GM12872 (cell line): Measurements from ENCODE around the gene MBP.

Experiments
- CTCF ChIP-seq: IDR thresholded peaks from 3 replicates; pipeline ENCODE4 v1.5.1; 2011; ENCODE audit warnings: low read depth, mild to moderate bottlenecking, low read length, moderate library complexity; ENCODE audit not compliant: insufficient read depth

Gene MBP

GRCh38 chr18:77001041-77001440 lies 131.5 kb downstream of the MBP start:
- TF ChIP-seq CTCF: no peak

- peak; percentile 96 for TF ChIP-seq CTCF
These were observed 132.1 kb downstream of the MBP start for GRCh38 chr18:77000527-77000926.

- TF ChIP-seq CTCF: no peak
These were observed 133.5 kb downstream of the MBP start for GRCh38 chr18:76999077-76999476.

- TF ChIP-seq CTCF: no peak
These were observed 134.4 kb downstream of the MBP start for GRCh38 chr18:76997951-76998808.

- TF ChIP-seq CTCF: no peak
These were observed 136.2 kb downstream of the MBP start for GRCh38 chr18:76996429-76996828.

GRCh38 chr18:76995896-76996295 lies 136.7 kb downstream of the MBP start:
- no peak for TF ChIP-seq CTCF

- no peak for TF ChIP-seq CTCF
These were observed 138.4 kb downstream of the MBP start for GRCh38 chr18:76994086-76994654.
